Heart right ventricle (tissue), 16 donors: Measurements from ENCODE around the gene MVP. TPM values are rescaled to one million over a fixed set of nuclear protein-coding genes. Genes with fewer than 3 reads are reported as not detected.
"Not testable (repeated sequence)": the region's sequence is repeated elsewhere in the genome, so short reads cannot be mapped to it uniquely, and the experiment has no call there.

Experiments used
- ATAC-seq, 8 donors: fragments of 200-7000 bp; cut with Tn5 transposase; one replicate each; pipeline ENCODE4 v1.9.1; 2020; ENCODE audit warnings: mild to moderate bottlenecking in 8 of 8, moderate library complexity in 8 of 8, moderate number of reproducible peaks in 1 of 8
- DNase-seq, 2 donors: peaks; one replicate each; pipeline ENCODE4 v3.0.0-alpha.2; 2020
- H3K27ac ChIP-seq, 10 donors: fragments of 200-600 bp; sonication (generic) in 2 of 10; one replicate each; pipeline versions ENCODE4 v1.5.0 to v1.8.0; 2020 to 2022; ENCODE audit warnings: mild to moderate bottlenecking in 3 of 10
- H3K27me3 ChIP-seq, 7 donors: fragments of 200-600 bp; one replicate each; pipeline ENCODE4 v1.8.0; 2021 to 2022; ENCODE audit warnings: mild to moderate bottlenecking in 2 of 7
- H3K36me3 ChIP-seq, 9 donors: fragments of 200-600 bp; sonication (generic) in 1 of 9; one replicate each; pipeline versions ENCODE4 v1.5.0 to v1.8.0; 2020 to 2022; ENCODE audit warnings: mild to moderate bottlenecking in 2 of 9
- H3K4me1 ChIP-seq, 9 donors: fragments of 200-600 bp; sonication (generic) in 1 of 9; one replicate each; pipeline versions ENCODE4 v1.5.0 to v1.8.0; 2020 to 2022; ENCODE audit warnings: mild to moderate bottlenecking in 4 of 9
- H3K4me3 ChIP-seq, 10 donors: fragments of 200-600 bp; sonication (generic) in 2 of 10; one replicate each; pipeline versions ENCODE4 v1.5.0 to v1.8.0; 2020 to 2022; ENCODE audit warnings: mild to moderate bottlenecking in 7 of 10, moderate library complexity in 2 of 10
- H3K9me3 ChIP-seq, 11 donors: fragments of 200-600 bp in 10 of 11; sonication (generic) in 2 of 11; one replicate each; pipeline versions ENCODE4 v1.5.0 to v1.8.0; 2013 to 2022; ENCODE audit warnings: mild to moderate bottlenecking in 2 of 11, control low read depth in 1 of 11, moderate library complexity in 1 of 11
- WGBS, 2 donors: extraction: QIAGEN DNeasy Blood & Tissue Kit; methylation state at CpG; one replicate each; pipeline ENCODE4 v1.1.7; 2013; ENCODE audit warnings: inconsistent platforms in 1 of 2; 5-methylcytosine and 5-hydroxymethylcytosine counted together
- intact Hi-C, 10 donors: fragments of 100-400 bp; cut with DNase I; formaldehyde crosslinking; loops; one replicate each; pipeline versions ENCODE4 v1.11.1 to v1.14.2; 2022
- polyA plus RNA-seq, 2 donors: library from polyadenylated mRNA; stranded (reverse); fragments of 200-250 nt; gene quantifications; one replicate each; pipeline ENCODE4 v1.2.3, GENCODE V29; 2013
- total RNA-seq, 10 donors: library from RNA; stranded (reverse); fragmentation: NEBNext Ultra II Directional in 3 of 10; extraction: Animal tissue kit (Norgen Biotek cat#: 25700) in 3 of 10; gene quantifications; one replicate each; pipeline versions ENCODE4 v1.2.1 to v1.2.4, GENCODE V29; 2021 to 2023
- TF ChIP-seq, protein P1 (sequence below), 9 donors: fragments of 200-600 bp; sonication (generic) in 2 of 9; IDR thresholded peaks; one replicate each; pipeline versions ENCODE4 v1.5.0 to v1.8.0; 2021 to 2022; ENCODE audit warnings: antibody characterized with exemption in 9 of 9, mild to moderate bottlenecking in 5 of 9, moderate library complexity in 1 of 9
- donor health status: Arrhythmogenic right ventricular cardiomyopathy.
- donor health status: ischemic (EF 13 %, LVEDD 7.1; RV severe dilation, severe dysfunction).
- donor health status: healthy with polysubstance abuse.
- donor health status: DM: no; HTN: yes; CAD: no.
- donor health status: DM: no; HTN: no; CAD: no.
- donor health status: ischemic (EF 25% LVEDD 6.9; RV normal size, moderate dysfunction).
- donor health status: ischemic (EF 25% LVEDD 5.7; RV mildly dilated, moderate dysfunction).
- donor health status: healthy.
- donor health status: DM: yes; HTN: yes; CAD: no.
- donor health status: Ischemic cardiomyopathy.
- donor health status: ischemic (EF 35%, LVEDD 5.7; RV mildly dilated, moderate dysfunction).
- donor health status: nonischemic (EF 11% LVEDD 7.7; RV severe dilation, severe dysfunction).
- donor health status: DM: yes; HTN: yes; CAD: no.
- donor health status: PGD.
- donor health status: ischemic (EF 29% LVEDD 5.4; RV normal size, mild dysfunction).
- donor health status: nonischemic (EF 23%, LVEDD 6.1; RV moderate dilation, normal function).

The MVP gene
- total and polyA plus RNA-seq, 12 donors = 24.5 to 122 (median 42.7) TPM

DNA sequence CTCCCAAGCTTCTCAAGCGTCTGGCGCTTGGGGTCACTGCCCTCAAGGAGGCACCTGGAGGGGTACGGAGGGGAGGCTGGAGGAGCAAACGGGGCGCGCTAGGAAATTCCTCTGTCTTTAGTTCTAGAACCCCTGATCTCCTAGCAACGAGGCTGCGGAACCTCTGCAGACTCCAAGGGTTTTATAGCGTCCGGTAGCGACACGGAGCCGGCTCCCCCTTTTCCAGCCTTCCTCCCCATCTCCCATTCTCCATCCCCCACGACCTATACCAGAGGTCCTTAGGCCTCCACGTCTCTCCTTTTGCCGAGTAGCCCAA lies 43.4 kb downstream of the MVP start:
- intact Hi-C loops = loop anchor here in 7 of 10 donors (1.0 to 10.0 kb wide), 8 partner anchors 41 to 159 kb away; partner anchors contain the start of genes PAGR1 (in 5 of the 7), C16orf92 (in 1 of the 7), HIRIP3 (in 1 of the 7) and INO80E (in 1 of the 7)
- peak overlapping the region in 8 of 10 donors; percentile 13 to 99 (median 89) for H3K4me3 ChIP-seq
- ATAC-seq = peak in 1 of 8 donors; percentile 4
- no peaks in the 10 kb centered on the region for H3K27me3 ChIP-seq
- DNase-seq = no peak
- H3K36me3 ChIP-seq = peaks cover 0 to 29% (median 22%) of the 10 kb centered on the region in 9 donors
- 34 to 36% methylated on average over 16 of the region's 16 CpGs for whole genome bisulfite sequencing, 2 donors
- TF ChIP-seq, protein P1, sequence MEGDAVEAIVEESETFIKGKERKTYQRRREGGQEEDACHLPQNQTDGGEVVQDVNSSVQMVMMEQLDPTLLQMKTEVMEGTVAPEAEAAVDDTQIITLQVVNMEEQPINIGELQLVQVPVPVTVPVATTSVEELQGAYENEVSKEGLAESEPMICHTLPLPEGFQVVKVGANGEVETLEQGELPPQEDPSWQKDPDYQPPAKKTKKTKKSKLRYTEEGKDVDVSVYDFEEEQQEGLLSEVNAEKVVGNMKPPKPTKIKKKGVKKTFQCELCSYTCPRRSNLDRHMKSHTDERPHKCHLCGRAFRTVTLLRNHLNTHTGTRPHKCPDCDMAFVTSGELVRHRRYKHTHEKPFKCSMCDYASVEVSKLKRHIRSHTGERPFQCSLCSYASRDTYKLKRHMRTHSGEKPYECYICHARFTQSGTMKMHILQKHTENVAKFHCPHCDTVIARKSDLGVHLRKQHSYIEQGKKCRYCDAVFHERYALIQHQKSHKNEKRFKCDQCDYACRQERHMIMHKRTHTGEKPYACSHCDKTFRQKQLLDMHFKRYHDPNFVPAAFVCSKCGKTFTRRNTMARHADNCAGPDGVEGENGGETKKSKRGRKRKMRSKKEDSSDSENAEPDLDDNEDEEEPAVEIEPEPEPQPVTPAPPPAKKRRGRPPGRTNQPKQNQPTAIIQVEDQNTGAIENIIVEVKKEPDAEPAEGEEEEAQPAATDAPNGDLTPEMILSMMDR (IDR thresholded peaks at IDR 0.05) = no peak
- H3K27ac ChIP-seq = peak overlapping the region; percentile 85 to 98 (median 94)
- H3K4me1 ChIP-seq = peaks cover 8 to 25% (median 19%) of the 10 kb centered on the region in 9 donors
- no peaks in the 10 kb centered on the region for H3K9me3 ChIP-seq

DNA sequence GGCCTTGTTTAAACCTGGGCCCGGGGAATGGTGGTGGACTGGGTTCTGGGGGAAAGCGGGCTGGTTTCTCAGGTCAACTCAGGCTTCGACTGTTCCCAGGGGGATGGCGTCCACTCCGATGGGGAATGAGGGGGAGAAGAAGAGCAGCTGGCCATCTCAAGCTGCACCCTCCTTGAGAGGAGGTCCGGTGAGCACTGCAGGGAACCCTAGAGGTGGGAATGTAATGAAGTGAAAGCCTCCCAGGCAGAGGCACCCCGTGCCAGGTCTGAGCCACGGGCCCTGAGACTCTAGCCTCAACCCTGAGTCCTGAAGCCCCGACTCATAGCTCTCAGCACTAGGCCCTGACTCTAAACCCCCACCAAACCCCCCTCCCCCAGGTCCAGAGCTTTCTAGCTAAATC lies 43.9 kb downstream of the MVP start:
- TF ChIP-seq, protein P1 (IDR thresholded peaks at IDR 0.05) = no peak
- peaks cover 0 to 23% (median 16%) of the 10 kb centered on the region in 9 donors for H3K36me3 ChIP-seq
- WGBS, 2 donors = 76 to 80% methylated on average over 9 of the region's 9 CpGs
- intact Hi-C loops = loop anchor here in 6 of 10 donors (5.0 to 10.0 kb wide), 7 partner anchors 42 to 158 kb away; partner anchors contain the start of genes PAGR1 (in 4 of the 6), C16orf92 (in 1 of the 6), HIRIP3 (in 1 of the 6) and INO80E (in 1 of the 6)
- H3K27me3 ChIP-seq = no peaks in the 10 kb centered on the region
- no peak overlapping the region for H3K4me3 ChIP-seq
- ATAC-seq (no peak), DNase-seq (no peak)
- no peak overlapping the region for H3K27ac ChIP-seq
- H3K4me1 ChIP-seq = peaks cover 8 to 25% (median 19%) of the 10 kb centered on the region in 9 donors
- no peaks in the 10 kb centered on the region for H3K9me3 ChIP-seq

DNA sequence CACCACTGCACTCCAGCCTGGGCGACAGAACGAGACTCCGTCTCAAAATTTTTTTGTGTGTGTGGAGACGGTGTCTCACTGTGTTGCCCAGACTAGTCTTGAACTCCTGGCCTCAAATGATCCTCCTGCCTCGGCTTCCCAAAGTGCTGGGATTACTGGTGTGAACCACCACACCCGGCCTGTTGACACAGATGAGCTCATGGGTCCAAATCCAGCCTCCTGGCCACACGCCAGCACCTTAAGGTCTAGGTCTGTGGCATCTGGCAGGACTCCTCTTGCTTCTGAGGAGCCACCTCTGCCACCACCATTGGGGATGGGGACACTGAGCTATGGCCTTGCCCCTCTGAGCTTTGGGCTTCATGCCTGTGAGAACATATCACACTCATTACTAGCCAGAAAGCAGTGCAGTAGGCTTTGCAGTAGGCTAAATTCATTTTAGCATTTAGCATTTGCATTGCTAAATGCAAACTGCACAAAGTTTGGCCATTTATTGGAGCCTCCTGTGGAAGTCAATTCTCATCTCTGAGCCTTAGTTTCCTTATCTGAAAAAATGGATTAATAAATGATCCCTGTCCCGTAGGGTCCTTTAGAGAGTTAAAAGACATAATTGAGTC lies 48.2 kb downstream of the MVP start:
- no peak overlapping the region for H3K27ac ChIP-seq
- intact Hi-C loops = loop anchor here in 3 of 10 donors (10.0 kb wide), 2 partner anchors 126 to 136 kb away; partner anchors contain the start of genes HIRIP3 (in 1 of the 3) and INO80E (in 1 of the 3)
- H3K9me3 ChIP-seq = no peaks in the 10 kb centered on the region
- DNase-seq = no peak
- no peaks in the 10 kb centered on the region for H3K36me3 ChIP-seq
- H3K4me1 ChIP-seq = peaks cover 0 to 4% (median 0%) of the 10 kb centered on the region in 9 donors
- 75 to 86% methylated on average over 8 of the region's 8 CpGs for WGBS, 2 donors
- TF ChIP-seq, protein P1 (IDR thresholded peaks at IDR 0.05) = no peak
- H3K27me3 ChIP-seq = no peaks in the 10 kb centered on the region
- no peak overlapping the region for H3K4me3 ChIP-seq
- ATAC-seq = no peak

DNA sequence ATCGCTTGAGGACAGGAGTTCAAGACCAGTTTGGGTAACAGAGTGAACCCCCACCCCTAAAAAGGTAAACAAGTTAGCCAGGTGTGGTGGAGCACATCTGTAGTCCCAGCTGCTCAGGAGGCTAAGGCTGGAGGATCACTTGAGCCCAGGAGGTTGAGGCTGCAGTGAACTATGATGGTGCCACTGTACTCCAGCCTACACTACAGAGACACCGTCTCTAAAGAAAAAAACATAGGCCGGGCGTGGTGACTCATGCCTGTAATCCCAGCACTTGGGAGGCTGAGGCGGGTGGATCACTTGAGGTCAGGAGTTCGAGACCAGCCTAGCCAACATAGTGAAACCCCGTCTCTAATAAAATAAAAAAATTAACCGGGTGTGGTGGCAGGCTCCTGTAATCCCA lies 48.8 kb downstream of the MVP start:
- not testable (repeated sequence) for H3K36me3 ChIP-seq, H3K4me3 ChIP-seq, H3K27me3 ChIP-seq, H3K9me3 ChIP-seq, H3K27ac ChIP-seq, ATAC-seq, H3K4me1 ChIP-seq, DNase-seq
- intact Hi-C loops = loop anchor here in 3 of 10 donors (10.0 kb wide), 2 partner anchors 126 to 136 kb away; partner anchors contain the start of genes HIRIP3 (in 1 of the 3) and INO80E (in 1 of the 3)
- 91 to 92% methylated on average over 8 of the region's 8 CpGs for WGBS, 2 donors
